Thyroid gland (tissue), 4 donors: ENCODE measurements around the gene HCN1. TPM values are rescaled to one million over a fixed set of nuclear protein-coding genes. Genes with fewer than 3 reads are reported as not detected.

Experiments
- DNase-seq, 2 donors: peaks; one replicate each; pipeline ENCODE4 v3.0.0-alpha.2; 2019
- H3K27ac ChIP-seq, 3 donors: fragments of 200-600 bp; sonication (generic); 1 replicate in 2 of 3; 2 replicates in 1 of 3; pipeline ENCODE4 v1.5.1; 2016 to 2019; ENCODE audit warnings: mild to moderate bottlenecking in 1 of 3, moderate library complexity in 1 of 3
- H3K27me3 ChIP-seq: fragments of 200-600 bp; sonication (generic); one replicate; pipeline ENCODE4 v1.5.1; 2019
- H3K36me3 ChIP-seq, 2 donors: fragments of 200-600 bp; sonication (generic); one replicate each; pipeline ENCODE4 v1.5.1; 2016 to 2019
- H3K4me1 ChIP-seq, 2 donors: fragments of 200-600 bp; sonication (generic); one replicate each; pipeline ENCODE4 v1.5.1; 2017 to 2019
- H3K4me3 ChIP-seq, 3 donors: fragments of 200-600 bp; sonication (generic); replicated peaks in 1 of 3; 1 replicate in 2 of 3; 2 replicates in 1 of 3; pipeline ENCODE4 v1.5.1; 2016; ENCODE audit warnings: mild to moderate bottlenecking in 1 of 3
- H3K9me3 ChIP-seq: fragments of 200-600 bp; sonication (generic); one replicate; pipeline ENCODE4 v1.5.1; 2017
- CTCF ChIP-seq, 6 experiments: fragments of 200-600 bp in 3 of 6; fragments of 450-650 bp in 3 of 6; sonication (generic) in 3 of 6; IDR thresholded peaks; one replicate each; pipeline ENCODE4 v1.5.1; 2016 to 2019; ENCODE audit warnings: antibody characterized with exemption in 6 of 6, mild to moderate bottlenecking in 2 of 6, inconsistent platforms in 1 of 6, moderate library complexity in 1 of 6
- POLR2A ChIP-seq, 2 donors: fragments of 450-650 bp; IDR thresholded peaks; one replicate each; pipeline ENCODE4 v1.6.1; 2017; ENCODE audit warnings: antibody characterized with exemption in 2 of 2, mild to moderate bottlenecking in 2 of 2, moderate library complexity in 1 of 2
- WGBS, 2 donors: methylation state at CpG; one replicate each; pipeline ENCODE4 v1.1.5; 2017; 5-methylcytosine and 5-hydroxymethylcytosine counted together
- intact Hi-C: fragments of 100-400 bp; cut with DNase I; formaldehyde crosslinking; loops from one replicate; pipeline ENCODE4 v1.15.1; 2023
- total RNA-seq, 4 donors: library from RNA; depleted of rRNA; stranded (reverse); fragments of >200 nt; gene quantifications; one replicate each; pipeline ENCODE4 v1.2.3, GENCODE V29; 2016

Gene HCN1
- total RNA-seq, 4 donors from 2014 or later = 0.17 to 0.40 (median 0.26) TPM

GRCh38 chr5:45284436-45284835 lies 411.7 kb downstream of the HCN1 start:
- H3K4me3 ChIP-seq = no peak overlapping the region
- no peak for TF ChIP-seq POLR2A (IDR thresholded peaks at IDR 0.05)
- no peak for TF ChIP-seq CTCF (IDR thresholded peaks at IDR 0.05)
- no peak overlapping the region for H3K27ac ChIP-seq
- no peaks in the 10 kb centered on the region for H3K4me1 ChIP-seq
- H3K36me3 ChIP-seq = no peaks in the 10 kb centered on the region
- 72 to 84% methylated on average over 1 of the region's 1 CpG for WGBS, 2 donors
- intact Hi-C loops = no loop called here
- DNase-seq = no peak
- H3K9me3 ChIP-seq = no peaks in the 10 kb centered on the region
- H3K27me3 ChIP-seq = no peaks in the 10 kb centered on the region

- H3K4me3 ChIP-seq = no peak overlapping the region
- no peaks in the 10 kb centered on the region for H3K27me3 ChIP-seq
- H3K4me1 ChIP-seq = no peaks in the 10 kb centered on the region
- no peak overlapping the region for H3K27ac ChIP-seq
- no peaks in the 10 kb centered on the region for H3K36me3 ChIP-seq
- intact Hi-C loops = no loop called here
- WGBS, 2 donors = 49 to 50% methylated on average over 2 of the region's 2 CpGs
- H3K9me3 ChIP-seq = no peaks in the 10 kb centered on the region
- no peak for DNase-seq
- TF ChIP-seq POLR2A (IDR thresholded peaks at IDR 0.05) (no peak), CTCF (IDR thresholded peaks at IDR 0.05) (no peak)
Observed at GRCh38 chr5:45281081-45281480, 415.1 kb downstream of the HCN1 start.

GRCh38 chr5:45279109-45279508 lies 417.1 kb downstream of the HCN1 start:
- intact Hi-C loops = no loop called here
- H3K4me3 ChIP-seq = no peak overlapping the region
- no peaks in the 10 kb centered on the region for H3K36me3 ChIP-seq
- H3K27me3 ChIP-seq = no peaks in the 10 kb centered on the region
- H3K9me3 ChIP-seq = no peaks in the 10 kb centered on the region
- no peaks in the 10 kb centered on the region for H3K4me1 ChIP-seq
- no peak for TF ChIP-seq POLR2A (IDR thresholded peaks at IDR 0.05)
- no peak for TF ChIP-seq CTCF (IDR thresholded peaks at IDR 0.05)
- no peak for DNase-seq
- 20 to 22% methylated on average over 1 of the region's 1 CpG for WGBS, 2 donors
- no peak overlapping the region for H3K27ac ChIP-seq

GRCh38 chr5:45277860-45278259 lies 418.3 kb downstream of the HCN1 start:
- intact Hi-C loops = no loop called here
- no peaks in the 10 kb centered on the region for H3K27me3 ChIP-seq
- no peak for DNase-seq
- no peaks in the 10 kb centered on the region for H3K9me3 ChIP-seq
- TF ChIP-seq CTCF (IDR thresholded peaks at IDR 0.05) (no peak), POLR2A (IDR thresholded peaks at IDR 0.05) (no peak)
- H3K36me3 ChIP-seq = no peaks in the 10 kb centered on the region
- no peak overlapping the region for H3K27ac ChIP-seq
- WGBS, 2 donors = 74 to 78% methylated on average over 2 of the region's 2 CpGs
- H3K4me1 ChIP-seq = no peaks in the 10 kb centered on the region
- no peak overlapping the region for H3K4me3 ChIP-seq

GRCh38 chr5:45274241-45274640 lies 421.9 kb downstream of the HCN1 start:
- intact Hi-C loops = no loop called here
- 57 to 72% methylated on average over 2 of the region's 2 CpGs for WGBS, 2 donors
- no peaks in the 10 kb centered on the region for H3K36me3 ChIP-seq
- TF ChIP-seq CTCF (IDR thresholded peaks at IDR 0.05) (no peak), POLR2A (IDR thresholded peaks at IDR 0.05) (no peak)
- no peak overlapping the region for H3K4me3 ChIP-seq
- H3K4me1 ChIP-seq = no peaks in the 10 kb centered on the region
- H3K27ac ChIP-seq = no peak overlapping the region
- DNase-seq = no peak
- no peaks in the 10 kb centered on the region for H3K9me3 ChIP-seq
- no peaks in the 10 kb centered on the region for H3K27me3 ChIP-seq
